ENCODE measurements around the gene PDIA2. TPM values are rescaled to one million over a fixed set of nuclear protein-coding genes. Genes with fewer than 3 reads are reported as not detected.

PDIA2 gene
- total RNA-seq, 4 donors from 2014 or later: 0.22 to 0.94 TPM; not detected in 2

DNA sequence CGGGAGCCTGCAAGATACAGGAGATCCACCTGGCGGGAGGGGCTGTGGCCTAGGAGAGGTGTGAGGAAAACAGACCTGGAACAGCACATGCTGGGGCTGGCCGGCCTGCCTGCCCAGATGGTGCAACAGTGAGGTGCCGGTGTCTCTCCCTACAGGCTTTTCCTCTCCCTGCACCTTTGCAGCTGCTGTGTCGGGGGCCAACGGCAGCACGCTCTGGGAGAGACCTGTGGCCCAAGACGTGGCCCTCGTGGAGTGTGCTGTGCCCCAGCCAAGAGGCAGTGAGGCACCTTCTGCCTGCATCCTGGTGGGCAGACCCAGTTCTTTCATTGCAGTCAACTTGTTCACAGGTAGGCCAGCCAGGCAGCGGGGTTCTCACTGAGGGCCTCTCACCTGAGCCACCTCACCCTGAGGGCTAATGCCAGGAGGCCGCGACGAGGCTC is 23.1 kb upstream of the PDIA2 start:
- no peak for TF ChIP-seq CTCF (IDR thresholded peaks at IDR 0.05; ENCODE audit: low read depth)

- no peak for TF ChIP-seq CTCF (IDR thresholded peaks at IDR 0.05; ENCODE audit: low read depth)
These were observed 22.6 kb upstream of the PDIA2 start for GRCh38 chr16:260326-260725.

DNA sequence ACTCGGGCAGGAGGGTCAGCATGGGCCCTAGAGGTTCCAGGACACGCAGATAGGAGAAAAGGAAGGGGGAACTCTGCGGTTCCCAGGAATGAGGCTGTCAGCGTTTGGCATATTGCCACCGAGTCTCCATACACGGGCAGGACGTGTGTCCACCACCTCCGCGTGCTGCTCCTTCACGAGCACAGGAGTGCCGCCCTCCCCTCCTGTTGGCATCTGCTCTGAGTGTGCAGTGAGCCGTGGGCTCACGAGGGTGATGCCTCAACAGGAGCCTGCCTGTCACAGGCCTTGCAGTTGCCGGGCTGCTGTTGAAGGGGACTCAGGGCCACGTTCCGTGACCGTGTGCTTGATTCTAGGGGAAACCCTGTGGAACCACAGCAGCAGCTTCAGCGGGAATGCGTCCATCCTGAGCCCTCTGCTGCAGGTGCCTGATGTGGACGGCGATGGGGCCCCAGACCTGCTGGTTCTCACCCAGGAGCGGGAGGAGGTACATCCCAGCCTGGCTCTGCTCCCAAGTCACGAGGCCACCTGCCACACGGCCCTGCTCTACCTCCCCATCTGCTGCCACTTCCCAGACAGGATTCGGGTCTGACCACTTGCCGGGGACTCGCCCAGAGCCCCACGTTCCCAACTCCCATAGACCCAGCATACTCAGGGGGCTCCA is 21.8 kb upstream of the PDIA2 start:
- no peak for TF ChIP-seq CTCF (IDR thresholded peaks at IDR 0.05; ENCODE audit: low read depth)

DNA sequence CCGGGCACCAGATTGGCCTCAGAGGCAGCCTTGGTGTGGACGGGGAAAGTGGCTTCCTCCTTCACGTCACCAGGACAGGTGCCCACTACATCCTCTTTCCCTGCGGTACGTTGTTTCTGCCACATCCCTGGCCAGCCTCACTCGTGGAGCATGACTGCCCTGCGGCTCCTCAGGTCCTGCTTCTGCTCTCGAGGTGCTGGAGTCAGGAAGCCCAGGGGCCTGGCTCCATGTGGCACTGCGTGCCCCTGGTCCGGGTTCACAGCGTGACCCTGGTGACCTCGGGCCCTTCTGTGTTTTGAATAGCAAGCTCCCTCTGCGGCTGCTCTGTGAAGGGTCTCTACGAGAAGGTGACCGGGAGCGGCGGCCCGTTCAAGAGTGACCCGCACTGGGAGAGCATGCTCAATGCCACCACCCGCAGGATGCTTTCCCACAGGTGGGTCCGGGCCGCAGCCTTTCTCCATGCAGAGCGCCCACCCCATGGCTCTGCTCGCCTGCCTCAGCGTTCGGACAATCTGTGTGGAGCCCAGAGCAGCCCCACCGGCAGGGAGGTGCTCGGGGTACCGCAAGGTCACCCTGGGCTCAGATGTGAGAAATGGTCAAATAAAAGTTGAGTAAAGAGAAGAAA is 20.7 kb upstream of the PDIA2 start:
- TF ChIP-seq CTCF (IDR thresholded peaks at IDR 0.05; ENCODE audit: low read depth): no peak

DNA sequence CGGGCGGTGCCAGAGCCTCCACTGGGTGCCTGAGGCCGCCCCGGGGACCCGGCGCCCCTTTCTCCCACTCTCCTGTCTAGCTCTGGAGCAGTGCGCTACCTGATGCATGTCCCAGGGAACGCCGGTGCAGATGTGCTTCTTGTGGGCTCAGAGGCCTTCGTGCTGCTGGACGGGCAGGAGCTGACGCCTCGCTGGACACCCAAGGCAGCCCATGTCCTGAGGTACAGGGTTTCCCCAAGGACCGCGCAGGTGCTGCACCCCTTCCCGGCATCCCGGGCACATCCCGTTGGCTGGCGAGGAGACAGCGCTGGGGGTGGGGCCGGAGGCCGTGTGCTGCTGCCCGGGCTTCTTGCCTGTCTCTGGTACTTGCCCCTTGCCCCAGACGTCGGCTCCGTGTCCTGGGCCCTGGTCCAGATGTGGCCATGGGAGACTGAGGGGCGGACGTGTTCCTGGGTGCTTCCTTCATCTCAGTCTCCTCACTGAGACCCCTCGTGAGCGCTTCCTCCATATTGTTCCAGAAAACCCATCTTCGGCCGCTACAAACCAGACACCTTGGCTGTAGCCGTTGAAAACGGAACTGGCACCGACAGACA is 19.7 kb upstream of the PDIA2 start:
- no peak for TF ChIP-seq CTCF (IDR thresholded peaks at IDR 0.05; ENCODE audit: low read depth)

DNA sequence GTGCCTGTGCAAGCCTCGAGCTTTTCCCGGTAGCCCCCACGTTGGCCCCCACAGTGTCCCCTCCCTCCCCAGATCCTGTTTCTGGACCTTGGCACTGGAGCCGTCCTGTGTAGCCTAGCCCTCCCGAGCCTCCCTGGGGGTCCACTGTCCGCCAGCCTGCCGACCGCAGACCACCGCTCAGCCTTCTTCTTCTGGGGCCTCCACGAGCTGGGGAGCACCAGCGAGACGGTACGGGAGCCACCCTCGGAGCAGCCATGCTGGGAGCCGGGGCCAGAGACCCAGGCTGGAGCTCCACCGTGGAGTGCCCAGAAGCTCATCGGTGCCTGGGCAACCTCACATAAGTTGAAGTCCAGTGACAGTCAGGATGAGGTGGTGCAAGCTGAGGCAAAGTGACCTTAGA is 19.0 kb upstream of the PDIA2 start:
- TF ChIP-seq CTCF (IDR thresholded peaks at IDR 0.05; ENCODE audit: low read depth): no peak

- no peak for TF ChIP-seq CTCF (IDR thresholded peaks at IDR 0.05; ENCODE audit: low read depth)
These were observed 18.5 kb upstream of the PDIA2 start for GRCh38 chr16:264440-264951.
